ENCODE measurements around the gene AGBL3.

Gene AGBL3

DNA sequence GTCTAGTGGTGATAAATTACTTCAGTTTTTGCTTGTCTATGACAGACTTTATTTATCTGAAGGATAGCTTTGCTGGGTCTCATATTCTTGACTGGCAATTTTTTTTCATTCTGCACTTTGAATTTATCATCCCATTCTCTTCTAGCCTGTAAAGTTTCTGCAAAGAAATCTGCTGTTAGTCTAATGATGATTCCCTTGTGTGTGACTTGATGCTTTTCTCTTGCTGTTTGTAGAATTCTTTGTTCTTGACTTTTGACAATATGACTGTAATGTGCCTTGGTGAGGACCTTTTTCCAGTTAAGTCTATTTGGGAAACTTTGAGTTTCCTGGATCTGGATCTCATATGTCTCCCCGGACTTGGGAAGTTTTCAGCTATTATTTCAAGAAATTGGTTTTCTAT lies 102.3 kb downstream of the AGBL3 start:
- TF ChIP-seq, protein P1, sequence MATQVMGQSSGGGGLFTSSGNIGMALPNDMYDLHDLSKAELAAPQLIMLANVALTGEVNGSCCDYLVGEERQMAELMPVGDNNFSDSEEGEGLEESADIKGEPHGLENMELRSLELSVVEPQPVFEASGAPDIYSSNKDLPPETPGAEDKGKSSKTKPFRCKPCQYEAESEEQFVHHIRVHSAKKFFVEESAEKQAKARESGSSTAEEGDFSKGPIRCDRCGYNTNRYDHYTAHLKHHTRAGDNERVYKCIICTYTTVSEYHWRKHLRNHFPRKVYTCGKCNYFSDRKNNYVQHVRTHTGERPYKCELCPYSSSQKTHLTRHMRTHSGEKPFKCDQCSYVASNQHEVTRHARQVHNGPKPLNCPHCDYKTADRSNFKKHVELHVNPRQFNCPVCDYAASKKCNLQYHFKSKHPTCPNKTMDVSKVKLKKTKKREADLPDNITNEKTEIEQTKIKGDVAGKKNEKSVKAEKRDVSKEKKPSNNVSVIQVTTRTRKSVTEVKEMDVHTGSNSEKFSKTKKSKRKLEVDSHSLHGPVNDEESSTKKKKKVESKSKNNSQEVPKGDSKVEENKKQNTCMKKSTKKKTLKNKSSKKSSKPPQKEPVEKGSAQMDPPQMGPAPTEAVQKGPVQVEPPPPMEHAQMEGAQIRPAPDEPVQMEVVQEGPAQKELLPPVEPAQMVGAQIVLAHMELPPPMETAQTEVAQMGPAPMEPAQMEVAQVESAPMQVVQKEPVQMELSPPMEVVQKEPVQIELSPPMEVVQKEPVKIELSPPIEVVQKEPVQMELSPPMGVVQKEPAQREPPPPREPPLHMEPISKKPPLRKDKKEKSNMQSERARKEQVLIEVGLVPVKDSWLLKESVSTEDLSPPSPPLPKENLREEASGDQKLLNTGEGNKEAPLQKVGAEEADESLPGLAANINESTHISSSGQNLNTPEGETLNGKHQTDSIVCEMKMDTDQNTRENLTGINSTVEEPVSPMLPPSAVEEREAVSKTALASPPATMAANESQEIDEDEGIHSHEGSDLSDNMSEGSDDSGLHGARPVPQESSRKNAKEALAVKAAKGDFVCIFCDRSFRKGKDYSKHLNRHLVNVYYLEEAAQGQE (IDR thresholded peaks at IDR 0.05; ENCODE audit: low read depth) = no peak
- TF ChIP-seq RAD21 (IDR thresholded peaks at IDR 0.05; ENCODE audit: low read depth) = no peak
- no peak for TF ChIP-seq CREB1 (IDR thresholded peaks at IDR 0.05; ENCODE audit: low read depth)
- no peak for TF ChIP-seq FOXM1 (IDR thresholded peaks at IDR 0.05; ENCODE audit: borderline replicate concordance, low read depth)

DNA sequence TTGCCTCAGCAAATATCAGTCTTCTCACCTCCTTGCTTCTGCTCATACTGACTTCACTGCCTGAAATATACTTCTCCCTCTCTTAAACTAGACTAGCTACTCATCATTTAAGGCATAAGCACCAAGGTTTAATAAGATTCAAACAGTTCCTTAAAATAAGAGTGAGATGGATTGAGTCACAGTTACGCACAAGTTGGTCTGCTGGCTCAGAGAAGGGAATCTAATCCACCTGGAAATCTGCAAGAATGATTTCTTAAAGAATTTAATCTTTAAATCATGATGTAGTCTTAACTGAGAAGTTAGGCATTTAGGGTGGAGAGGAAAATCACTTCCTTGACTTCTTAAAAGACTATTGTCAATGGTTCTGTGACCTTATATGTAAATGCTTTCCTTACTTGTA lies 105.4 kb downstream of the AGBL3 start:
- TF ChIP-seq, protein P2, sequence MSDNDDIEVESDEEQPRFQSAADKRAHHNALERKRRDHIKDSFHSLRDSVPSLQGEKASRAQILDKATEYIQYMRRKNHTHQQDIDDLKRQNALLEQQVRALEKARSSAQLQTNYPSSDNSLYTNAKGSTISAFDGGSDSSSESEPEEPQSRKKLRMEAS (IDR thresholded peaks at IDR 0.05) = no peak
- TF ChIP-seq TCF12 (IDR thresholded peaks at IDR 0.05; ENCODE audit: low read depth) (no peak), ZBTB7A (IDR thresholded peaks at IDR 0.05; ENCODE audit: low read depth) (no peak), CREB1 (IDR thresholded peaks at IDR 0.05; ENCODE audit: low read depth) (no peak), EGR1 (IDR thresholded peaks at IDR 0.05) (no peak), TAF1 (IDR thresholded peaks at IDR 0.05; ENCODE audit: low read depth) (no peak), FOXM1 (IDR thresholded peaks at IDR 0.05; ENCODE audit: borderline replicate concordance, low read depth) (no peak), NFIC (IDR thresholded peaks at IDR 0.05) (no peak), CEBPB (IDR thresholded peaks at IDR 0.05) (no peak), EP300 (IDR thresholded peaks at IDR 0.05; ENCODE audit: borderline replicate concordance) (no peak), TEAD4 (IDR thresholded peaks at IDR 0.05) (no peak), YY1 (IDR thresholded peaks at IDR 0.05; ENCODE audit: low read depth) (no peak), RAD21 (IDR thresholded peaks at IDR 0.05; ENCODE audit: low read depth) (no peak)
- TF ChIP-seq, protein P3, sequence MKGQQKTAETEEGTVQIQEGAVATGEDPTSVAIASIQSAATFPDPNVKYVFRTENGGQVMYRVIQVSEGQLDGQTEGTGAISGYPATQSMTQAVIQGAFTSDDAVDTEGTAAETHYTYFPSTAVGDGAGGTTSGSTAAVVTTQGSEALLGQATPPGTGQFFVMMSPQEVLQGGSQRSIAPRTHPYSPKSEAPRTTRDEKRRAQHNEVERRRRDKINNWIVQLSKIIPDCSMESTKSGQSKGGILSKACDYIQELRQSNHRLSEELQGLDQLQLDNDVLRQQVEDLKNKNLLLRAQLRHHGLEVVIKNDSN (IDR thresholded peaks at IDR 0.05) = no peak
- TF ChIP-seq, protein P1 (IDR thresholded peaks at IDR 0.05; ENCODE audit: low read depth) = no peak

DNA sequence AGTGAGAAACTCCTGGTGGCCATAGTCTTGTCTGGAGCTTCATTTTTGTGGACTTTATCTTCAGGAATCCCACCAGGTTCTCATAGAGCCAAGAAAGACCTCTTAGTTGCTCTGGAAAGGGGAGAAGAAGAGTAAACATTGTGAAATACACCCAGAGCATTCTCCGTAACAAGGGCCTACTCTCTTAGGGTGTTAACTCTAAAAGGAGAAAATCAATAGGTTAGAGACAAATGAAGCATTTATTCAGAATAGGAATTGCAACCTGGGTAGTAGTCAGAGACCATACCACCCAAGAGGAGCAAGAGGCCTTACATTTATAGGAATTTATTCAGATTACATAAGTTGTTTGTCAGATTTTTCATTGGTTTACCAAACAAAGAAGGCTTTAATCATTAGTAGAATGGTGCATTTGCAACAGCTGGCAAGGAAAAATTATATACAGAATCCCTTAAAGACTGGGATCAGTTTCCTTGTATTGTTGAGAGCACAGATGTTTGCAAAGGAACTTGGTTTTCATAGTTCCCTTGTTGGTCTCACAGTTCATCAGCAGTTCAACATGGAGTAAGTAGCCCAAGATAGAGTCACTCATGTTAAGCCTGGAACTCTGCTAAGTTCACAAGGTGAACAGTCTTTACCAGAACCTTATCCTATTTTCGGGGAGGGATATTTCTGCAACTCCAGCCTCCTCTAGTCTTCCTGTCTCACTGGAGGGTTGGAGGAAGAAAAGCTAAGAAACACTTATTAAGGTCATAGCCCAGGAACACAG lies 108.3 kb downstream of the AGBL3 start:
- TF ChIP-seq TEAD4 (IDR thresholded peaks at IDR 0.05) = no peak
- TF ChIP-seq ZBTB7A (IDR thresholded peaks at IDR 0.05; ENCODE audit: low read depth) = no peak
- TF ChIP-seq FOXM1 (IDR thresholded peaks at IDR 0.05; ENCODE audit: borderline replicate concordance, low read depth) = no peak
- TF ChIP-seq EGR1 (IDR thresholded peaks at IDR 0.05) = no peak
- no peak for TF ChIP-seq EP300 (IDR thresholded peaks at IDR 0.05; ENCODE audit: borderline replicate concordance)
- TF ChIP-seq, protein P3 (IDR thresholded peaks at IDR 0.05) = no peak
- TF ChIP-seq CREB1 (IDR thresholded peaks at IDR 0.05; ENCODE audit: low read depth) = no peak
- no peak for TF ChIP-seq TCF12 (IDR thresholded peaks at IDR 0.05; ENCODE audit: low read depth)
- no peak for TF ChIP-seq CEBPB (IDR thresholded peaks at IDR 0.05)
- TF ChIP-seq TAF1 (IDR thresholded peaks at IDR 0.05; ENCODE audit: low read depth) = no peak
- TF ChIP-seq YY1 (IDR thresholded peaks at IDR 0.05; ENCODE audit: low read depth) = no peak

DNA sequence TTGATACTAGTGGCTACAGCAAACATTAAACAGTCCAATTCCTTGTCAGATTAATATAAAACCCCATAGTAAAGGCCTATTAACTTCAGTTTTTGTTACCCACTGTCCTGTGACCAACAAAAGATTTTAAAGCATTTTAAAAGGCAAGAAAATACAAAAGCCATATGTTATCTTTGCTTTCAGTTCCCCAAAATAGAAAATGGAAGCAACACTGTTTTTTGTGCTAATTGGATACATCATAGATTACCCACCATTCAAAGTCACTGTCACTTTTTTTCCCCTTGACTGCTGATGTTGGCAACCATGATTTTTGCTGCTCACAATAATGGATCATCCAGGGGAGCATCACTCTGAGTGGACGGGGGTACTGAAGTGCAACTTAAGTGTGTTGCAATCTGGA lies 109.1 kb downstream of the AGBL3 start:
- TF ChIP-seq, protein P1 (IDR thresholded peaks at IDR 0.05; ENCODE audit: low read depth) = no peak
- no peak for TF ChIP-seq TEAD4 (IDR thresholded peaks at IDR 0.05)
- TF ChIP-seq TAF1 (IDR thresholded peaks at IDR 0.05; ENCODE audit: low read depth) = no peak
- TF ChIP-seq CREB1 (IDR thresholded peaks at IDR 0.05; ENCODE audit: low read depth) = no peak
- no peak for TF ChIP-seq RAD21 (IDR thresholded peaks at IDR 0.05; ENCODE audit: low read depth)
- TF ChIP-seq CEBPB (IDR thresholded peaks at IDR 0.05) = no peak
- no peak for TF ChIP-seq EP300 (IDR thresholded peaks at IDR 0.05; ENCODE audit: borderline replicate concordance)
- TF ChIP-seq NFIC (IDR thresholded peaks at IDR 0.05) = no peak
- no peak for TF ChIP-seq TCF12 (IDR thresholded peaks at IDR 0.05; ENCODE audit: low read depth)
- no peak for TF ChIP-seq EGR1 (IDR thresholded peaks at IDR 0.05)
- TF ChIP-seq FOXM1 (IDR thresholded peaks at IDR 0.05; ENCODE audit: borderline replicate concordance, low read depth) = no peak
- TF ChIP-seq YY1 (IDR thresholded peaks at IDR 0.05; ENCODE audit: low read depth) = no peak
- TF ChIP-seq ZBTB7A (IDR thresholded peaks at IDR 0.05; ENCODE audit: low read depth) = no peak

Measured in Ishikawa (cell line).